ENCODE data around the gene TSPAN9. TPM values are rescaled to one million over a fixed set of nuclear protein-coding genes. Genes with fewer than 3 reads are reported as not detected.

TSPAN9 gene
- total and polyA plus RNA-seq, 2 donors from 2014 or later, result 62.4 to 81.6 TPM

DNA sequence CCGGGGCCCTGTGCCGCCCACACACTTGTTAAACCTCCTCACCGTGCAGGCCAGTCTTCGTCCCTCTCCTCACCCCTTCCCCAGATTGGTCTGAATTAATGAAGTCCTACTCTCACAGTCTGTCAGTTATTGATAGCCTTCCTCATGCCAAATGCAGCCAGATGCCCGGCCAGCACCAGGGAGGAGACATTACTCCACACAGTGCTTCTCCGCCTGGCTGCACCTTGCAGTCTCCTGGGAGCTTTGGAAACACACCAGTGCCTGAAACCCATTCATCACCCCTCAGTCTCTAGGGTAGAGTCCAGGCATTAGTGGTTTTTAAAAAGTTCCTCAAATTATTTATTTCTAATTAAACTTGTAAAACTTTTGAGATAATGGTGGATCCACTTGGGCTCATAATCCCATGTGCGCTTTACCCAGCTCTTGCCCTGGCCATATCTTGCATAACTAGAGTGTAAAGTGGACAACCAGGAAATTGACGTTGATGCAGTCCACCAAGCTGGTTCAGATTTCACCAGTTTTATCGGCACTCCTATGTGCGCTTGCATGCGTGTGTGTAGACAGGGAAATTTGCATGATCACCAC lies 38.2 kb upstream of the TSPAN9 start:
- Histone ChIP-seq H3K4me3 (ENCODE audit: low read length in 3 of 3) (no peak overlapping the region), H3K27ac (ENCODE audit: low read depth in 2 of 2, low read length in 2 of 2) (no peak overlapping the region), H3K9ac (ENCODE audit: low read length in 3 of 3) (no peak overlapping the region), H3K36me3 (ENCODE audit: control insufficient read depth in 2 of 3, insufficient read depth in 3 of 3, low read length in 3 of 3) (peaks cover 0 to 6% (median 0%) of the 10 kb centered on the region in 3 donors), H3K4me1 (ENCODE audit: control insufficient read depth in 2 of 3, insufficient read depth in 2 of 3, low read depth in 1 of 3, low read length in 3 of 3) (peaks cover 0 to 6% (median 0%) of the 10 kb centered on the region in 3 donors), H3K27me3 (ENCODE audit: control insufficient read depth, insufficient read depth, low read length) (no peaks in the 10 kb centered on the region), H3K9me3 (ENCODE audit: control insufficient read depth in 2 of 3, insufficient read depth in 1 of 3, low read length in 3 of 3) (no peaks in the 10 kb centered on the region)
- intact Hi-C loops (cut with DNase I), result loop anchor here (10.0 kb wide), 1 partner anchor 184 kb away; the partner anchor contains the start of gene TEX52
- TF ChIP-seq, protein P1, sequence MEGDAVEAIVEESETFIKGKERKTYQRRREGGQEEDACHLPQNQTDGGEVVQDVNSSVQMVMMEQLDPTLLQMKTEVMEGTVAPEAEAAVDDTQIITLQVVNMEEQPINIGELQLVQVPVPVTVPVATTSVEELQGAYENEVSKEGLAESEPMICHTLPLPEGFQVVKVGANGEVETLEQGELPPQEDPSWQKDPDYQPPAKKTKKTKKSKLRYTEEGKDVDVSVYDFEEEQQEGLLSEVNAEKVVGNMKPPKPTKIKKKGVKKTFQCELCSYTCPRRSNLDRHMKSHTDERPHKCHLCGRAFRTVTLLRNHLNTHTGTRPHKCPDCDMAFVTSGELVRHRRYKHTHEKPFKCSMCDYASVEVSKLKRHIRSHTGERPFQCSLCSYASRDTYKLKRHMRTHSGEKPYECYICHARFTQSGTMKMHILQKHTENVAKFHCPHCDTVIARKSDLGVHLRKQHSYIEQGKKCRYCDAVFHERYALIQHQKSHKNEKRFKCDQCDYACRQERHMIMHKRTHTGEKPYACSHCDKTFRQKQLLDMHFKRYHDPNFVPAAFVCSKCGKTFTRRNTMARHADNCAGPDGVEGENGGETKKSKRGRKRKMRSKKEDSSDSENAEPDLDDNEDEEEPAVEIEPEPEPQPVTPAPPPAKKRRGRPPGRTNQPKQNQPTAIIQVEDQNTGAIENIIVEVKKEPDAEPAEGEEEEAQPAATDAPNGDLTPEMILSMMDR (IDR thresholded peaks at IDR 0.05; ENCODE audit: borderline replicate concordance, extremely low read depth, insufficient read depth), result no peak
- DNase-seq (peak in 3 of 5 donors; percentile 52 to 64 (median 52)), FAIRE-seq (no peak)

GRCh38 chr12:3040026-3040656 lies 37.0 kb upstream of the TSPAN9 start:
- Histone ChIP-seq H3K4me3 (ENCODE audit: low read length in 3 of 3) (no peak overlapping the region), H3K4me1 (ENCODE audit: control insufficient read depth in 2 of 3, insufficient read depth in 2 of 3, low read depth in 1 of 3, low read length in 3 of 3) (peaks cover 0 to 6% (median 0%) of the 10 kb centered on the region in 3 donors), H3K27ac (ENCODE audit: low read depth in 2 of 2, low read length in 2 of 2) (no peak overlapping the region), H3K9me3 (ENCODE audit: control insufficient read depth in 2 of 3, insufficient read depth in 1 of 3, low read length in 3 of 3) (no peaks in the 10 kb centered on the region), H3K36me3 (ENCODE audit: control insufficient read depth in 2 of 3, insufficient read depth in 3 of 3, low read length in 3 of 3) (peaks cover 0 to 6% (median 0%) of the 10 kb centered on the region in 3 donors), H3K9ac (ENCODE audit: low read length in 3 of 3) (no peak overlapping the region), H3K27me3 (ENCODE audit: control insufficient read depth, insufficient read depth, low read length) (no peaks in the 10 kb centered on the region)
- no peak for FAIRE-seq
- peak in 1 of 5 donors; percentile 37 for DNase-seq
- intact Hi-C loops (cut with DNase I), result no loop called here
- TF ChIP-seq, protein P1 (IDR thresholded peaks at IDR 0.05; ENCODE audit: borderline replicate concordance, extremely low read depth, insufficient read depth), result no peak

- TF ChIP-seq, protein P1 (IDR thresholded peaks at IDR 0.05; ENCODE audit: borderline replicate concordance, extremely low read depth, insufficient read depth), result no peak
- Histone ChIP-seq H3K27me3 (ENCODE audit: control insufficient read depth, insufficient read depth, low read length) (no peaks in the 10 kb centered on the region), H3K9me3 (ENCODE audit: control insufficient read depth in 2 of 3, insufficient read depth in 1 of 3, low read length in 3 of 3) (no peaks in the 10 kb centered on the region), H3K4me3 (ENCODE audit: low read length in 3 of 3) (no peak overlapping the region), H3K9ac (ENCODE audit: low read length in 3 of 3) (no peak overlapping the region), H3K27ac (ENCODE audit: low read depth in 2 of 2, low read length in 2 of 2) (no peak overlapping the region), H3K36me3 (ENCODE audit: control insufficient read depth in 2 of 3, insufficient read depth in 3 of 3, low read length in 3 of 3) (peaks cover 0 to 6% (median 0%) of the 10 kb centered on the region in 3 donors), H3K4me1 (ENCODE audit: control insufficient read depth in 2 of 3, insufficient read depth in 2 of 3, low read depth in 1 of 3, low read length in 3 of 3) (peaks cover 0 to 6% (median 0%) of the 10 kb centered on the region in 3 donors)
- intact Hi-C loops (cut with DNase I), result no loop called here
- FAIRE-seq (no peak), DNase-seq (peak in 1 of 5 donors; percentile 62)
These were observed 36.3 kb upstream of the TSPAN9 start for GRCh38 chr12:3040663-3041544.
